Measurements from ENCODE around the gene MCRIP2.

DNA sequence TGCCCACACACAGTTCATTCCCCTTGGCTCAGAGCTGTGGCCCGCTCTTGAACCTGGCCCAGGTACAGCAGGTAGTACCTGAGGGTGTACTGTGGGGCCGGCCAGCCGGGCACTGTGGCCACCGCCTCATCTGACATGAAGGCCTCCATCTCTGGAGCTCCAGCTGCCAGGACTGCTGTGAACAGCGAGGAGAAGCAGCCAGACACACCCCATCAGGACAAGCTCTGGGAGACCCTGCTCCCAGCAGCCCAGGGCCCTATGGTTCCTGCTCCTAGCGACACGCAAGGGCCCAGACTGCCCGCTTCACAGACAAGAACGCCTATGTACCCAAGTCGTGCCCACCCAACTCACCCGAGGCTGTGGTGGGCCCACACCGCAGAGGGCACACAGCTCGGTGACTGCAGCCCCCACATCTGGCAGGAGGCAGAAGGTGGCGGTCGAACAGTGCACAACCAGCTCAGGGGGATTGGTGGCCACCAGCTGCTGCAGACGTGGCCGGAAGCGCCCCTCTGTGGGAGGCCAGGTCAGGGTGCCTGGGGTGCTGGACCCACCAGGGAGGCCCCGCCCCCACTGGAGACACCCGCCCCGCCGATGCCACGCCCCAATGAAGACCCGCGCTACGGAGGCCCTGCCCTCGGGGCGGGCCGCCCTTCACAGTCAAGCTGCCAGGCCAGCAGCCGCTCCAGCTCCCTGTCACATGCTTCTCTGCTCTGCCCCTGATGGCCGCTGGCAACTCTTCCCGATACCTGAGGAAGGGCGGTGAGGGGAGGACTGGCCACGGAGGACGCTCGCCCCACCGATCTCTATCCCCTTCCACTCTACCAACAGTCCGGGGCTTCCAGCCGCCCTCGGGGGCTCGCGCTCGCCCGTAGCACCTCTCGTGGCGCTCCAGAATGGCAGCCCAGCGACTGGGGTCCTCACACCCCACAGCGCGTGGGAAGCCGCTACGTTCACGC lies 37.5 kb downstream of the MCRIP2 start:
- TF ChIP-seq SMC3 (conservative IDR thresholded peaks at IDR 0.05; ENCODE audit: poor library complexity) = no peak
- TF ChIP-seq, protein P1, sequence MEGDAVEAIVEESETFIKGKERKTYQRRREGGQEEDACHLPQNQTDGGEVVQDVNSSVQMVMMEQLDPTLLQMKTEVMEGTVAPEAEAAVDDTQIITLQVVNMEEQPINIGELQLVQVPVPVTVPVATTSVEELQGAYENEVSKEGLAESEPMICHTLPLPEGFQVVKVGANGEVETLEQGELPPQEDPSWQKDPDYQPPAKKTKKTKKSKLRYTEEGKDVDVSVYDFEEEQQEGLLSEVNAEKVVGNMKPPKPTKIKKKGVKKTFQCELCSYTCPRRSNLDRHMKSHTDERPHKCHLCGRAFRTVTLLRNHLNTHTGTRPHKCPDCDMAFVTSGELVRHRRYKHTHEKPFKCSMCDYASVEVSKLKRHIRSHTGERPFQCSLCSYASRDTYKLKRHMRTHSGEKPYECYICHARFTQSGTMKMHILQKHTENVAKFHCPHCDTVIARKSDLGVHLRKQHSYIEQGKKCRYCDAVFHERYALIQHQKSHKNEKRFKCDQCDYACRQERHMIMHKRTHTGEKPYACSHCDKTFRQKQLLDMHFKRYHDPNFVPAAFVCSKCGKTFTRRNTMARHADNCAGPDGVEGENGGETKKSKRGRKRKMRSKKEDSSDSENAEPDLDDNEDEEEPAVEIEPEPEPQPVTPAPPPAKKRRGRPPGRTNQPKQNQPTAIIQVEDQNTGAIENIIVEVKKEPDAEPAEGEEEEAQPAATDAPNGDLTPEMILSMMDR (IDR thresholded peaks at IDR 0.05; ENCODE audit: poor library complexity, severe bottlenecking) = no peak
- no peak for TF ChIP-seq POLR2AphosphoS5 (IDR thresholded peaks at IDR 0.05)
- no peak for TF ChIP-seq RAD21 (conservative IDR thresholded peaks at IDR 0.05)
- no peak for TF ChIP-seq EZH2 (IDR thresholded peaks at IDR 0.05; ENCODE audit: borderline replicate concordance, insufficient read depth, low read length, poor library complexity, severe bottlenecking)
- no peak for TF ChIP-seq EP300 (conservative IDR thresholded peaks at IDR 0.05; ENCODE audit: poor library complexity, severe bottlenecking)

All from neural cell (in vitro differentiated cells).